A204.1 (cell line): ENCODE results near the gene MYH9.

Experiments used
- FAIRE-seq: peaks from 2 replicates; lab custom pipeline; 2012; peaks lifted over from hg19 to GRCh38; lab: Jason Lieb, UNC

The MYH9 gene

DNA sequence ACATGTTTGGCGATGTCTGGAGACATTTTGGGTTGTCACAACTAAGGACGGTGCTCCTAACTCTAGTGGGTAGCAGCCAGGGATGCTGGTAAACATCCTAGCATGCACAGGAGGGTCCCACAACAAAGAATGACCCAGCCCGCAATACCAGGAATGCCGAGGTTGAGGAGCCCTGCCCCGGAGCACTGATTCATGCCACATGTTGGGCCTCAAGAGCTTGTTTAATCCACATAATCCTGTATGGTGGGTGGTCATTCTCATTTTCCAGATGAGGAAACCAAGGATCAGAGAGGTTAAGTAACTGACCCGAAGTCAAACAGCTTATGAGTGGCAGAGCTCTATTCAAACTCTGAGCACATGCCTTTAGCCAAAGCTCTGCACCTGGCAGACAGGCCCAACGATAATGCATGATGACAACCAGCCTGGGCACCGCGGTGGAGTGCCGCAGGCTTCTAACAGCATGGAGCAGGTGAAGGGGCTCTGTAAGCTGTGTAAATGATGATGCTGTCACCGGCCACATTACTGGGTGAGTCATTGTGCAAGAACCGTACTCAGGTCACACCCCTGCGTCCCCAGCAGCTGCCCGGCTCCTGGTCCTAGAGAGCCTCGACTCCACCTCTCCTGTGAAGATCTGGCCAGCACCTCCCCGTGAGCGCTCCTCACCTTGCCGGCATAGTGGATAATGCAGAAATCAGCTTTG is 76.2 kb downstream of the MYH9 start:
- no peak for FAIRE-seq

DNA sequence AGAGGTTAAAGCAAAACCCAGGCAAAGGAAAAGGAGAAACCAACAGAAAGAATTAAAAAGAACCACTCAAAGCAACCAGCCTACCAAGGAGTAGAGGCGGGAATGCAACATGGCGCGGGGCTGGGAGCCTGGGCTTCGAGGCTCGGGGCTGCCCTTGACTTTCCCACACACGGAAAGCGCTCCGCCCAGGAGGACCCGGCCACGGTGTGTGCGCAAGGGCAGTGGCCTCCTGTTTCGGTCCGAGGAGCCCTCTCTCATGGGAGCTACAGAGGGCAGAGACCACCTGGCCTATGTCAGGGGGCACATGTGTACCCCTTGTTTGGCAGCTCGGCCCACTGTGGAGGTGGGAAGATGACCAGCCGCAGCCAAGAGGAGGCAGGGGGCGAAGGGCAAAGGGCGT is 78.9 kb downstream of the MYH9 start:
- FAIRE-seq, result no peak

DNA sequence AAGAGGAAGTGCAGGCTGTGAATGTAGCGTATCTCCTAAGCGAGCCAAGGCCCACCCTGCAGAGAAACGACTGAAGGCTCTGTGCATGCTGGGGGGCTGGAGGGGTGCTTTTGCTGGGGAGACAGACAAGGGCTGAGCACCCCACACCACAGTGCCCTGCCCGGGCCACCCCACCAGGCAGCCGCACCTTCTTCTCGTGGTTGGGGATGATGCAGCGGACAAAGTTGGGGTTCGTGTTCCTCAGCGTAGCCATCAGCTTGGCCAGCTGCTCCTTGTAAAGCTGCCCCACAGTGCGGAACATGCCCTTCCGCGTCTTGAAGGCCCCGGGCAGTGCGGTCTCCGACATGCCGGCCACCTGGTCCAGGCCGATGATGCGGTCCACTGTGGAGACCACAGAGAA is 81.5 kb downstream of the MYH9 start:
- no peak for FAIRE-seq

DNA sequence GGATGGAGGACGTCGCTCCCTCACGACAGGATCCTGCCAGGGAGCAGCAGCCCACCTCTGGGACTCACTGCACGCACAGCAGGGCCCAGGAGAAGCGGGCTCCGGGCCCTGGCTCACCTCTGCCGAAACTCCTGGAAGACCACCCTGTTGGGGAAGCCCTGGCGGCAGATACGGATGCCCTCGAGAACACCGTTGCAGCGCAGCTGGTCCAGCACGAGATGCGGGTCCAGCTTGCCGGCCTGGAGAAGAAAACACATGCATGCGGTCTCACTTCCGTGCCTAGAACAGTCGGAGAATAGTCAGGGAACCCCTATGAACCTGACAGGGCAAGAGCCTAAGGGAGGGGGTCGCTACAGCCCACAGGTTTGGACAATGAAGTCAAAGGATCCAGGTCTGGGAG is 82.0 kb downstream of the MYH9 start:
- FAIRE-seq, result no peak

DNA sequence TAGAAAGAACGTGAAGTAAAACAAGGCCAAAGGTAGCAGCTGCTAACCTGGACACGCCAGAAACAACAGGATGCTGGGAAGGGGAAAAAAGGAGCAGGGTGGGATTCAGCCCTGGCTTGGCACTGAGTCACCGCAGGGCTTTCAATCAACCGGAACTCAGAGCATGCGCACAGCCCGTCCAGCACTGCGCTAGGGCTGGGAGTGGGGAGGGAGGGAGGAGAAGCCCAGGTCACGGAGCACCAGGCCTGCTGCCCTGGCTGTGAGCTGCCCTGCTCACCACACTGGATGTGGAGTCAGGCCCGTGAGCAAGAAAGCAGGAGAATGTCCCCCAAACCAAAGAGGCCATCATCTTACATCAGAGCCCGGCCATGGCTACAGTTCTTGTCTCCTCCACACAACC is 83.3 kb downstream of the MYH9 start:
- no peak for FAIRE-seq

DNA sequence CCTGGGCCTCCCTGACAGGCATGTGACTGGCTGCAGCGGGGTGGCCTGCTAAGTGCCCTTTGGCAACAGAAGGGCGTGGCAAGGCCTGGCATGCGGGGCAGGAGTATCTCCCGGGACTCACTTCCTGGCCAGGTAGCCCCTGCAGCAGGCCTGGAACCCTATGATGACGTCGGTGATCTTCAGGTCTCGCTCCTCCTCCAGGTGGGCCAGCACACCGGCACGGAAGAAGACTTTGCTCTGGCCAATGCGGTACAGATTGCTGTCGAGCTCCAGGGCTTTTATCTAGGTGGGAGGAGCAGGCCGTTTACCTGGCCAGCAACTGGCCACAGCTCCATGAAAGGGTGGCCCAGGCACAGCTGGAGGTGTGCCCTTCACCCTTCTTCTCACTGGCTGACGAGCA is 83.9 kb downstream of the MYH9 start:
- FAIRE-seq, result no peak

DNA sequence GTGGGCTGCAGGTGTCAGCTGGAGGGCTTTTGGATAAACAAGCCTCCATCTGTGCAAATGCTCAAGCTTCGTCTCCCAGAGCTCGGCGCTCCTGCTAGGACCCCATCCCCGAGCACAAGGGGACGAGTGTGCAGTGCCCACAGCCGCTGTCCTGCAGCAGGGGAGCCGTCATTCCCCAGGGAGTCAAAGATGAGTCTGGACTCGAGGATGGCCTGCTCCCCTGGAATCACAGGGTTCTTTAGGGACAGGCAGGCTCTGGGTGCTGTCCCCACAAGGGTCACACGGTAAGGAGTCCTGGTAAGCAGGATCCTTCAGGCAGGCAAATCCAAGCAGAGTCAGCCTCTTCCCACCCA is 84.7 kb downstream of the MYH9 start:
- no peak for FAIRE-seq

DNA sequence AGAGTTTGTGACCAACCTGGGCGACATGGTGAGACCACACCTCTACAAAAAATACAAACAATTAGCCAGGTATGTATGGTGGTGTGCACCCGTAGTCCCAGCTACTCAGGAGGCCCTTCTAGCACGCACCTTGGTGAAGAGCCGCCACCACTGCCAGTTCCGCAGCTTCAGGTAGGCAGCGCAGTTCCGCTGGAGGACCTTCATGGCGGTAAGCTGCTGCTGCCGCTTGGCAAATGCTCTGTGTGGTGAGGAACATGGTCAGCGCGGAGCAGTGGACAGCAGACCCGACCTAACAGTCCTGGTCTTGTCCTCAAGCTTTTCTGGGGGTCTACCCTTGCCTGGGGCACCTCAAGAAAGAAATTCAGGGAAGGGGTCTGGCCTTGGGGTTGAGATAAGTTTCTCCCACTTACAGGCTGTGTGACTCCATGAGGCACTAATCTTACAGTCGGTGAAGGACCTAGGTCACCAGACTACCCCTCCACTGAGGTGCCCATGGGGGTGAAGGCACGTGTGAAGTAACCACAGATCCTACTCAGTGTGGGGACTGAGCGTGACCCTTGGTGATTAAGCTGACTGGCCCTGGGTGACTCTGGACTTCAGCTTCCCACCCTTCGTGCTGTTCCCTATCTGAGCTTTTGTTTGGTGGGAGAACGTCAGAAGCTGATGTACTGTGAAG is 85.2 kb downstream of the MYH9 start:
- FAIRE-seq, result no peak

DNA sequence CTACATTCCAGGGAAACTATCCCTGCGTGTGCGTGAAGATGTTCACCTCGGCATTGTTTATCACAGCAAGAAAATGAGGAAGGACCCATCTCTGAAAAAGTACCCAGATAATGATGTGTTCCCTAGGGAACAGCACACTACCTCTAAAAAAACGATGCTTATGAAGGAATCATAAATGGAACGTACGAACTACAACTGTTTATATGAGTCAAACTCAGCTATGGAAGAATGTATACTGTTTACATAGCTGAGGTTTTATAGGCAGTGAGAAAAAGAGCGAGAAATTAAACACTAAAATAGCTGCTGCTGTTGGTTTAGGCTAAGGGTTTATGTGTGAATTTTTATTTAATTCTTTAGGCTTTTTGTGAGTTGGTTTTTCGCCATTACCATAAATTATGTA is 85.9 kb downstream of the MYH9 start:
- no peak for FAIRE-seq

DNA sequence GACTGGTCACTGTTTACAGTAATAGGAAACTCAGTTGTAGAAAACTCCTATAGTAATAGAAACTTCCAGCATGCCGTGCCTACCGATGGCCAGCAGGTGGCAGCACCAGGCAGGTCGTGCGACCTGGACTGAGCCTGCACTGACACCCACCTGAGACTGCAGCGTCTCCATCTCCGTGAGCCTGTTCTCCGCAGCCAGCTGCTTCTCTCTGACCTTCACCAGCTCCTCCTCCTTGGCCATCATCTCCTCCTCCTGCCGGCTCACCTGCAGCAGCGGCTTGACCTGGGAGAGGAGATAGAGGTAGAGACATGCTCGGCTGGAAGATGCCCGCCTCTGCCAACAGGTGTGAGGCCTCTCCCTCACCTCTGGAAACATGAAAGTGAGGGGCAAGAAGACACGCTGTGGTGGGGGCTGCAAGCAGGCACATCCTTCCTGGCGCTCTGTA is 86.4 kb downstream of the MYH9 start:
- no peak for FAIRE-seq

DNA sequence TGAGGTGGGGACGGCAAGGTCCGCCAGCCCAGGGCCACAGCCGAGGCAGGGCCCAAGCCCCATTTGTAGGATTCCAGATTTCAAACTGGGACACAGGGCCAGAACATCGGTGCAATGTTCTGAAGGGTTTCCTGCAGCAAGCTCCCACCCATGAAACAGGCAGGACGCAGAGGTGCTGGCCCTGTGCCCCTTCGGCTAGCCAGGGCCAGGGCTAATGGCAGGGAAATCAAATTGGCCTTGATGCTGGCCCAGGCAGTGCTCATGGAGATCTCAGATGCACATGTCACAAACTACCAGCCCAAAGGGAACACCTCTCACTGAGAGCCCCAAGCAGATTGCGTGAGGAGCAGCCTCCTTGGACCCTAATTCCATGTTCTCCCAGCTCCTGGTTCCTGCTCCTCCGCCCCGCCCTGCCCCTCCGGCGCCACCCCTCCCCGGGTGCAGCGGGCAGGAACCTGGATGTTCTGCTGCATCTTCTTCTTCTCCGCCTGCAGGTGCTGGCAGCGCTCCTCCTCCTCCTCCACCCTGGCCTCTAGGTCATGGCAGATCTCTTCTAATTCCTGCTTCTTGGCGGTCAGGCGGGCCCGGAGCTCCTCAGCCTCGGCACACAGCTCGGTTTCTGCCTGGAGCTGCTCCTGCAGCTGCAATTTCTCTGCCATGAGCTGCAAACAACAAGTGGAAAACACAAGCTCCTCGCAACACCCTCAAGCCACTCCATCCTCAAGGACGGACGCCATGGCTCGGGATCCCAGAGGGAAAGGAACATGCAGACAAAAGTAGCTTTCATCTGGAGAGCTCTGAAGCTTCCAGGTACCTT is 87.2 kb downstream of the MYH9 start:
- no peak for FAIRE-seq

DNA sequence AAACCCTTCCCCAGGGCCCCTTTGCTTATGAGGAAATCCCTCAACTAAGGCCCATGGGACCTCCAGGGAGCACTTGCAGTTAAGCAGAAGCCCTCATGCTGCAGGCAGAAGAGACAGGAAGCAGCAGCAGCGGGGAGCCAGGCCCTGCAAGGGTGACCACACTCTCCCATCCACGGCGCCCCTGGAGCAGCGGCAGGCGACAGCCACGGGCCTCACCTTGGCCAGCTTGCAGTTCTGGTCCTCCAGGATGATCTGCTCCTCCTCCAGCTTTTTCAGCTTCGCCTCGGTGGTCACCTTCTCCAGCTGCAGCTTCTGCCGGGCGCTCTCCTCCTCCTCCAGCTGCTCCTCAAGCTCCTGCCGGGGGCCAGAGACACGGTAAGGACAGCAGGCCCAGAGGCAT is 87.9 kb downstream of the MYH9 start:
- no peak for FAIRE-seq

DNA sequence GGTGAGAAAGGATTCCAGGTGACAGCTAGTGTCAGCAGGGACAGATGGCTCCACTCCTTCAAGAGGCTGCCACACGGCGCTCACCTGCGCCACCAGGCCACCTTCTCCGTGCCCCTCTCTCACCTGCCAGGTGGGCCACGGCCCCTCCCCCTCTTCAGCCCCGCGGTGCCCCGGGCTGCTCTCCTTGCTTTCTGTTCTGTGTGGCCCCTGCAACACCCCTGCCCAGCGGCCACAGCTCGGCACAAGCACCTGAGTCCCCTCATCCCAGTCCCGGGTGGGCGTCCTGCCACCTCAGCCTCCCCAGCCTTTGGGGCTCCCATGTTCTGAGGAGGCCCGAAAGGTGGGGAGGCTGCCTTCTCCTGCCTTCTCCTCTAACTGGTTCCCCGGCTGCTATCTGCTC is 88.5 kb downstream of the MYH9 start:
- no peak for FAIRE-seq

DNA sequence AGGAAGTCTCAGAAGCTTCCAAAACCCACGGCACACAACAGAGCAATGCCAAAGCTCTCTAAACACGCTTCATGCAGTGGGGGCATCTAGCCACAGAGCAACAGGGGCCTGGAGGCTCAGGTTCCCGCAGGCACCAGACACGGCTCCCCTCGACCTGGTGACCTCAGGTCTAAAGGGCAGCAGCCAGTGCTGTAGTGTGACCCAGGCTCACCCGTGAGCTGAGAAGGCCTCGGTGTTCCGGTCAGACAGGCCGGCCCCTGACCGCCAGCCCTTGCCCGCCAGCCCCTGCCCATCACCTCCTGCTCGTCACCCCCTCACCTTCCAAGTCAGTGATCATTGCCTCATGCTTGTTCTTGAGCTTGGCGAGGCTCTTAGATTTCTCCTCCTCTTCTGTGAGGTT is 89.2 kb downstream of the MYH9 start:
- FAIRE-seq, result no peak

DNA sequence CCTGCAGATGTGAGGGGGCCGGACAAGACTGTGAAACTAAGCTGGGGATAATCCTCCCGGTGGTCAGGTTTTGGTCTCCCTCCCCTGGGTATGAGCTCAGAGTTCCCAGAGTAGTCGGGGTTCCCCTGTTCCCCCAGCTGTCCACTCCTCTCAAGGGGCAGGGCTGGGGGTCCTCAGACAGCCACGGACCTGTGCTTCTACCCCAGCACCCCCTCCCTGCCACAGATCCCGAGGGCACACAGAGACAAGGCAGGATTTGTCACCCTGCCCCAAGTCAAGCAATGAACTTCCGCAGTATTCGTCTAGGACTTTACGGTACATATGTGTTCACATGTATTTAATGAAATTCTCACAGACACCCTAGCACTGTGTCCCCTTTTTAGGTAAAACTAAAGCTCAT is 89.6 kb downstream of the MYH9 start:
- FAIRE-seq, result no peak

DNA sequence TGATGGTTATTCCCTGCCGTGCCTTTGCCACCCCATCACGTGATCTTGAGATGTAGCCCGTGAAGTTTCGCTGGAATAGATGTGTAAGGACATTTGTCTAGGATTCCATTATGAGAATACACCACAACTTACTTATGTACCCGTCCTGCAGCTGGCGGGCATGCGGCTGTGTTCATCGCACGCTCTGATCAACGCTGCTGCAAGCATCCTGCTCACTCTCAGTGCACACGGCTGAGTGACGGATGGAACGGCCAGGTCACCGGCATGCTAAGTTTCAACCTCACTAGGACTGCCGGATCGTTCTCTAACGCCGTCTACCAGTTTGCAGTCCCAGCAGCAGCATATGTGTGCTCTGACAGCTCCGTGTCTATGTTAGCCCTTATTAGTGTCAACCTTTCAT is 90.2 kb downstream of the MYH9 start:
- FAIRE-seq, result no peak

DNA sequence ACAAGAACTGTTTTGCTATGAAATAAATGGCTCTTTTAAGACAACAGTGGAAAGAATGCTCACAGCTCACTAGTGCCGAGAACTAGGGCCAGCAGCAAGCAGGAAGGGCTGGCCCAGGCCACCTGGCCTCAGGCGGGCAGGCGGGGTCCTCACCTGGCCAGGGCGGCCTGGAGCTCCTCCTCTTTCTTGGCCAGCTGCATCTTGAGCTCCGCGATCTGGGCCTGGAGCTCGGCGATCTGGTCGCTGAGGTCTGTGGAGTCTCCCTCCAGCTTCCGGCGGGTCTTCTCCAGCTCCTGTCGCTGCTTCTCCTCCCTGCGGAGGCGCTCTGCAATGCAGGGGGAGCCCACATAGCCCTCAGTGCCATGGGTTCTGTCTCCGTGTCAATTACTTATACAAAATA is 91.1 kb downstream of the MYH9 start:
- no peak for FAIRE-seq

DNA sequence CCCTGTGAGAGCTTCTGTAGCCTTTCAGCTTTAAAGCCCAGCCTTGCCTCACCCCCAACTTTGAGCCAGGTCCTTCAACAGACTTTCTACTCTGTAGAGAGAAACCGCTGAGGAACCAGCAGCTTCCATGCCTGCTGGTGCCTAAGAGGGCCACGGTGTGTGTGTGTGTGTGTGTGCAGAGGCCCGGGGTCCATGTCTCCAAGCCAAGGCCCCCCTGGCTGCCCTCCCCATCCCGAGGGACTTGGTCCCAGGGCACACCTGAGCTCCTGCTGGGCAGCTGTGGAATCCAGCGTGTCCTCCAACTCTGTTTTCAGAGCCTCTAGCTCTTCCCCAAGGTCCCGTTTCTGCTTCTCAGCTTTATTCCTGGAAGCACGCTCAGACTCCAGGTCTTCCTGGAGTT is 92.5 kb downstream of the MYH9 start:
- FAIRE-seq, result no peak

DNA sequence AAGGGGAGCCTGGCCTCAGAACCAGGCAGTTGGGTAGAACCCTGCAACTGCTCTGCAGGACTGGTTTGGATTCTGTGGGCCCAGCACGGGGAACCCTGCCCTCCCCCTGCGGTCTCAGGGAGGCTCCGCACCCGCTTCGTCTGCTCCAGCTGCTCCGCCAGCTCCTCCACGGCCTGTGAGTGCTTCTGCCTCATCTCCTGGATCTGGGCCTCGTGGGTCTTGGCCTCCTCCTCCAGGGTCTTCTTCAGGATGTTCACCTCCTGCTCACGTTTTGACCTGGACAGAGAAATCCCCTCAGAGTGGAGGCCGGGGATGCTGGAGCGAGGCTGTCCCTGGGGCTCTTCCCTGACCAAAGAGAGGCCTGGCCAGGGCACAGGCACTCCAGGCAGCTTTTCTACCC is 93.0 kb downstream of the MYH9 start:
- no peak for FAIRE-seq

DNA sequence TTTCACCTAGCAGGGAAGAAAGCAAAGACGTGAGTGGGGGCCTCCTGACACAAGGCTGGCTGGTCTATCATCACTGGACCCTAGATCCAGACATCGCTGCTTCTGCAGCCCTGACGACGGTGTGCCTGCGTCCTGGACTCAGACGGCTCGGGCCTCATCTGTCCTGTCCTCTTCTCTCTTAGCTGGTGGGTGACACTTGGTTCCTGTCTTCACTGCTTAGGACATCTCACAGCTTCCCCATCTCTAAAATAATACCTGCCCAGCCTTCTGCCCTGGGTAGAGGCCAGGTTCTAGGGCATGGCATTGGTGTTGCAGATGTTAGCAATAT is 93.5 kb downstream of the MYH9 start:
- FAIRE-seq, result no peak

DNA sequence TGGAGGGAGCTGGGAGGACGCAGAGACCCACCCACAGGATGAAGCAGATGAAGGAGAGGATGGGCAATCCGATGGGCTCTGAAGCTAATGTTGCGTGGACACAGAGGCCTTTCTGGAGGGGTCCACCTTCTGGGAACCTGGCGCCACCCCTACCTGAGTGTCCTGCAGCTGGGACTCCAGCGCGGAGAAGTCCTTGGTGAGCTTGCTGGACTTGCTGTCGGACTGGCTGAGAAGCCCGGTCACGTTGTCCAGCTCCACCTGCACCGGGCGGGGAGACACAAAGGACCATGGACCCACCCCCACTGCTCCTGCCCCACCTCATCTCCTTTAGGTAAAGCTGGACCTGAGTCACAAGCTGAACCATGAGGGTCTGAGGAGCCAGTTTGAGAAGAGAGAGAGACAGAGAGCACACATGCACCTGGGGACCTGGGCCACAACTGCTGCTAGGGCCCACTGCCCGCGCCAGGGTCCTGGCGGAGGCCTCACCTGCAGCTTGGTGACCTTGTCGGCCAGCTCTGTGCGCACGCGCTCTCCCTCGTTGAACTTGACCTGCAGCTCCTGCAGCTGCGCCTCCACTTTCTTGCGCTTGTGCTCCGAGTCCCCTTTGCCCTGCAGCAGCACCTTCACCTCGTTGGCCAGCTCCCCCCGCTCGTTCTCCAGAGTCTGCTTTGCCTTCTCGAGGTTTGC is 94.0 kb downstream of the MYH9 start:
- no peak for FAIRE-seq

DNA sequence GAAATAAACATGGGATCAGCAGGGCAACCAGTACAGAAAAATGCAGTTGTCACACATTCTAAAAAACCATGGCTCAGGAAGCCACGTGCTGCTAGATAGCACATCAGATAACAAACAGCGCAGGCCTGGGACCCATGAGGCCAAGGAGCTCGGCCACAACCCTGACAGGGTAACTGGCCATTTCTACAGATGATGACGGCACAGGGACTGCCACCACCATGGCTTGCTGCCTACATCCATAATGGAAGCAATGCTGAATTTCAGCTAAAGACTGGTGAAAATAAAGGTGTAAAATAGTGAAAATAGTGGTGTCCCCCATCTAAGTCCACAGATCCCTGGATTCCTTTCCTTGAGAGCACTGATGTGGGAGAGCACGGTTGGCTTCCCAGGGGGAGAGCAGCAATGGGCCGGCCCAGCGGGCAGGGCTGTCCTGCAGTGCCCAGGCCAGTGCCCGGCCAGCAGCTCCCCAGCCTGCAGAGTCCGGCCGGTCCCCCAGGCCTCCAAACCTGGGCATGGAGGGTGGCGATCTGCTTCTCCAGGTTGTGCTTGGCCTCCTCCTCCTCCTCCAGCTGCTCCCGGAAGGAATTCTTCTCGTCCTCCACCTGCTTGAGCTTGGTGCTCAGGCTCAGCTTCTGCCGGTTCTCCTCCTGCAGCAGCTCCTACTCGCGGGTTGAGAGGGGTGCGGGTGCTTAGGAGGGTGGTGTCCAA is 94.8 kb downstream of the MYH9 start:
- no peak for FAIRE-seq
